Spleen (tissue), 7 donors: ENCODE data around the gene SEPTIN5.

Source experiments
- POLR2A ChIP-seq, 3 donors: fragments of 450-650 bp; IDR thresholded peaks; one replicate each; pipeline ENCODE4 v1.5.1; 2017; ENCODE audit warnings: antibody characterized with exemption in 3 of 3, mild to moderate bottlenecking in 1 of 3
- POLR2AphosphoS5 ChIP-seq, 3 donors: sonication (generic); formaldehyde crosslinking; IDR thresholded peaks; one replicate each; pipeline ENCODE4 v1.5.1; 2017; ENCODE audit warnings: antibody characterized with exemption in 3 of 3
- TF ChIP-seq, protein P1 (sequence below), 11 experiments: fragments of 200-600 bp in 7 of 11; fragments of 450-650 bp in 4 of 11; sonication (generic) in 4 of 11; IDR thresholded peaks in 8 of 11; conservative IDR thresholded peaks in 3 of 11; 1 replicate in 7 of 11; 2 replicates in 4 of 11; pipeline versions ENCODE4 v1.4.0 to v1.8.0; 2016 to 2021; ENCODE audit warnings: antibody characterized with exemption in 11 of 11, inconsistent platforms in 4 of 11, mild to moderate bottlenecking in 1 of 11
- donor health status: DM: no; HTN: no; CAD: no; lungs with moderate emphysema.
- donor health status: DM: no; HTN: no; CAD: no.
- donor health status: DM: no; HTN: no; CAD: no.

DNA sequence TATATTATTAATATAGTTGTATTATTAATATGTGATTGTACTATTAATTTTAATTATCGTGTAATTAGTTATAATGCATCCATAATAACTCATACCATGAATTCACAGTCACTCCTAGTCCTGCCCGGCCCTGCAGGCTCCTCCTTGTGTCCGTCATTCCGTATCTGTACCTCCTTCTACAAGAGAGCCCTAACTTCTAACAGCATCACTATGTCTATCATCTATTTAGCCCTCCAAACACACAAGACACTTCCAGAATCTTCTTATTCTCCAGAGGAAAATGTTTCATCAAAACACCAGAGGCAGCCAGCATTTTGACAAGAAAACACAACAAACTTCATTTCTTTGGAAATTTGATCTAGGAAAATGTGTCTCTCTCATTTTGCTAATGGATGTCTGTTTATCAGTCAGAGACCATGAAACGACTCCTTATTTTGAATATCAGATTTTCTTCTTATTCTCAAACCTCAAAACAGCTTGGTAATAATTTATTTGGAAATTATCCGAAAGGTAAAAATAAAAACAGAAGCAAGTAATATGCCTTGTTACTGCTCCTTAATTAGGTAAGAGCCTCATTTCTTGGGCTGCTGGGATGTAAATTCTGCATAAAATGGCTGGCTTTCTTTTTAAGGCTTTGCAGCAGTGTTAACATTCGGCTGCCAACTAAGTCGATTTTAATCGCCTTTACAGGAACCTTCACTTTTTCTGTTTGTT is 23.1 kb upstream of the SEPTIN5 start:
- TF ChIP-seq, protein P1, sequence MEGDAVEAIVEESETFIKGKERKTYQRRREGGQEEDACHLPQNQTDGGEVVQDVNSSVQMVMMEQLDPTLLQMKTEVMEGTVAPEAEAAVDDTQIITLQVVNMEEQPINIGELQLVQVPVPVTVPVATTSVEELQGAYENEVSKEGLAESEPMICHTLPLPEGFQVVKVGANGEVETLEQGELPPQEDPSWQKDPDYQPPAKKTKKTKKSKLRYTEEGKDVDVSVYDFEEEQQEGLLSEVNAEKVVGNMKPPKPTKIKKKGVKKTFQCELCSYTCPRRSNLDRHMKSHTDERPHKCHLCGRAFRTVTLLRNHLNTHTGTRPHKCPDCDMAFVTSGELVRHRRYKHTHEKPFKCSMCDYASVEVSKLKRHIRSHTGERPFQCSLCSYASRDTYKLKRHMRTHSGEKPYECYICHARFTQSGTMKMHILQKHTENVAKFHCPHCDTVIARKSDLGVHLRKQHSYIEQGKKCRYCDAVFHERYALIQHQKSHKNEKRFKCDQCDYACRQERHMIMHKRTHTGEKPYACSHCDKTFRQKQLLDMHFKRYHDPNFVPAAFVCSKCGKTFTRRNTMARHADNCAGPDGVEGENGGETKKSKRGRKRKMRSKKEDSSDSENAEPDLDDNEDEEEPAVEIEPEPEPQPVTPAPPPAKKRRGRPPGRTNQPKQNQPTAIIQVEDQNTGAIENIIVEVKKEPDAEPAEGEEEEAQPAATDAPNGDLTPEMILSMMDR (IDR thresholded peaks at IDR 0.05 in 8 of 11, conservative IDR thresholded peaks at IDR 0.05 in 3 of 11), result no peak
- TF ChIP-seq POLR2A (IDR thresholded peaks at IDR 0.05) (no peak), POLR2AphosphoS5 (IDR thresholded peaks at IDR 0.05) (no peak)
